ENCODE results near the gene CDS1.

Gene CDS1

DNA sequence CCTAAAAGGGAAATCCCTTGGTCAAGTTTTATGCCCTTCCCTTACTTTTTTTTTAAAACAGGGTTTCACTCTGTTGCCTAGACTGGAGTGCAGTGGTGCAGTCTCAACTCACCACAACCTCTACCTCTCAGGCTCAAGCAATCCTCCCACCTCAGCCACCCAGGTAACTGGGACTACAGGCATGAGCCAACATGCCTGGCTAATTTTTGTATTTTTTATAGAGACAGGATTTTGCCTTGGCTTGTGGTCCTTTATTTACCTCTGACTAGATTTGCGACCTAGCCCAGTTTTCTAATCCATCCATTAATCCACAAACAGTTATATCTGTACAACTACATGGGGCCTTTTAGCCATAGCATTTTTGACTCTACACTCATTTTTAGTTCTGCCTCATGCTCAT lies 23.7 kb downstream of the CDS1 start:
- Histone ChIP-seq H2BK15ac (ENCODE audit: low read depth, poor library complexity, severe bottlenecking) (no peak overlapping the region), H2AFZ (ENCODE audit: low read depth, low read length) (no peak overlapping the region), H3K23ac (ENCODE audit: low read length in 2 of 2) (no peak overlapping the region), H4K8ac (ENCODE audit: low read length) (no peak overlapping the region), H2AK5ac (ENCODE audit: low read length, severe bottlenecking) (no peak overlapping the region), H4K91ac (ENCODE audit: low read length) (no peak overlapping the region), H3K9ac (ENCODE audit: low read length) (no peak overlapping the region), H3K79me1 (replicated peaks; ENCODE audit: low read length, poor library complexity, severe bottlenecking) (no peaks in the 10 kb centered on the region), H3K4me1 (ENCODE audit: control insufficient read depth, insufficient read depth, low read depth, low read length) (no peaks in the 10 kb centered on the region), H3K27me3 (ENCODE audit: control insufficient read depth in 1 of 2, insufficient read depth in 1 of 2, low read length in 2 of 2) (no peaks in the 10 kb centered on the region), H3K36me3 (ENCODE audit: control insufficient read depth in 1 of 2, insufficient read depth in 2 of 2, low read depth in 1 of 2, low read length in 2 of 2) (no peaks in the 10 kb centered on the region), H3K18ac (ENCODE audit: low read depth in 1 of 2, low read length in 2 of 2) (no peak overlapping the region), H3K4me2 (ENCODE audit: low read length, poor library complexity, severe bottlenecking) (no peak overlapping the region), H3K4ac (ENCODE audit: low read depth in 1 of 2, low read length in 2 of 2) (no peak overlapping the region), H3K27ac (ENCODE audit: low read length, poor library complexity, severe bottlenecking) (no peak overlapping the region), H3K4me3 (ENCODE audit: insufficient read depth in 1 of 2, low read depth in 1 of 2, low read length in 2 of 2) (no peak overlapping the region), H2BK120ac (ENCODE audit: low read depth, low read length) (no peak overlapping the region), H3K14ac (ENCODE audit: low read length in 2 of 2) (no peak overlapping the region), H3K9me3 (ENCODE audit: control insufficient read depth, low read length) (no peaks in the 10 kb centered on the region), H2BK12ac (ENCODE audit: low read length in 2 of 2) (no peak overlapping the region), H2BK5ac (ENCODE audit: low read depth, low read length, poor library complexity, severe bottlenecking) (no peak overlapping the region)
- DNase-seq = no peak
- WGBS = 73% methylated on average over 1 of the region's 1 CpG

DNA sequence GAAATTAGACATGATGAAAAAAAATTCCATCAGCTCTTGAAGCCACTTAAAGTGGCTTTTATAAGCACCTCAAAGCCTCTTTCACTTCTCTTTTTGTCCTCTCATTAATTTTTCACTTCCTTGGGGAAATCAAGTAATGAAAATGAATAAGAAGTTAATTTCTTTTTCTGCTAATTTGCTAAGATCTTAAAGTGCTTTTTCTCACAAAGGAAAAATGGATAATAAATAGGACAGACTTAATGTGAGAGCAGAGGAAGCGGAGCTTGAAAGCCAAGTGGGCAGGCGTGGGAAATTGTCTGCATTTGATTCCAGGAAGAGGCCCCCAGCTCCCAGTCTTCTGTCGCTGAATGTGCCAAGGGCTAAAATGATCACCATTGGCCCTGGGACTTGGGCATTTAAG lies 28.6 kb downstream of the CDS1 start:
- no peak overlapping the region for H2AK5ac ChIP-seq (ENCODE audit: low read length, severe bottlenecking)
- no peaks in the 10 kb centered on the region for H3K4me1 ChIP-seq (ENCODE audit: control insufficient read depth, insufficient read depth, low read depth, low read length)
- no peaks in the 10 kb centered on the region for H3K9me3 ChIP-seq (ENCODE audit: control insufficient read depth, low read length)
- no peak overlapping the region for H3K27ac ChIP-seq (ENCODE audit: low read length, poor library complexity, severe bottlenecking)
- H3K14ac ChIP-seq (ENCODE audit: low read length in 2 of 2) = no peak overlapping the region
- no peak overlapping the region for H2BK5ac ChIP-seq (ENCODE audit: low read depth, low read length, poor library complexity, severe bottlenecking)
- H3K79me1 ChIP-seq (replicated peaks; ENCODE audit: low read length, poor library complexity, severe bottlenecking) = no peaks in the 10 kb centered on the region
- H3K4me3 ChIP-seq (ENCODE audit: insufficient read depth in 1 of 2, low read depth in 1 of 2, low read length in 2 of 2) = no peak overlapping the region
- H3K4me2 ChIP-seq (ENCODE audit: low read length, poor library complexity, severe bottlenecking) = no peak overlapping the region
- H3K18ac ChIP-seq (ENCODE audit: low read depth in 1 of 2, low read length in 2 of 2) = no peak overlapping the region
- no peak overlapping the region for H4K8ac ChIP-seq (ENCODE audit: low read length)
- no peak overlapping the region for H3K4ac ChIP-seq (ENCODE audit: low read depth in 1 of 2, low read length in 2 of 2)
- whole genome bisulfite sequencing = 89% methylated on average over 3 of the region's 3 CpGs
- no peak overlapping the region for H2BK15ac ChIP-seq (ENCODE audit: low read depth, poor library complexity, severe bottlenecking)
- no peak overlapping the region for H2BK12ac ChIP-seq (ENCODE audit: low read length in 2 of 2)
- DNase-seq = no peak
- no peaks in the 10 kb centered on the region for H3K36me3 ChIP-seq (ENCODE audit: control insufficient read depth in 1 of 2, insufficient read depth in 2 of 2, low read depth in 1 of 2, low read length in 2 of 2)
- no peak overlapping the region for H2BK120ac ChIP-seq (ENCODE audit: low read depth, low read length)
- H3K9ac ChIP-seq (ENCODE audit: low read length) = no peak overlapping the region
- H3K27me3 ChIP-seq (ENCODE audit: control insufficient read depth in 1 of 2, insufficient read depth in 1 of 2, low read length in 2 of 2) = no peaks in the 10 kb centered on the region
- no peak overlapping the region for H3K23ac ChIP-seq (ENCODE audit: low read length in 2 of 2)
- no peak overlapping the region for H4K91ac ChIP-seq (ENCODE audit: low read length)
- no peak overlapping the region for H2AFZ ChIP-seq (ENCODE audit: low read depth, low read length)

DNA sequence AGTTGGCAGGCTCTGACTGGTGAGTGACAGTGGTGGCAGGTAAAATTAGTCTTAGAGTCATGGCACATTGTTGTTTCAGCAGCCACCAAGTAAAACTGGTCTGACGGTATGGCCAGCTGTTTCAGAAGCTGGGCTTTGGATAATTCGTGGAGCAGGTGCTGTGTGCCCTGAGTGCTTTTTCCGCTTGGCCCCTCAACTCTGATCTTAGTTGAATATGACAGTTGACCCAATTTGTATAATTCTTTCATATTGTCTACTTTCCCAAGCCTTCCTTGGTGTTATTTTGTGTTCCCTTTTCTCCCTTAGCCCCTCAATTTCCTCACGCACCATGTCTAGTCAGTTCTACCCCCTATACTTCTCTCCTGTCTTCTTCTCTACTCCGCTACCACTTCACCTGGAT lies 32.0 kb downstream of the CDS1 start:
- H3K23ac ChIP-seq (ENCODE audit: low read length in 2 of 2) = no peak overlapping the region
- no peak for DNase-seq
- H2BK5ac ChIP-seq (ENCODE audit: low read depth, low read length, poor library complexity, severe bottlenecking) = no peak overlapping the region
- H3K4ac ChIP-seq (ENCODE audit: low read depth in 1 of 2, low read length in 2 of 2) = no peak overlapping the region
- no peak overlapping the region for H3K4me3 ChIP-seq (ENCODE audit: insufficient read depth in 1 of 2, low read depth in 1 of 2, low read length in 2 of 2)
- H2AFZ ChIP-seq (ENCODE audit: low read depth, low read length) = no peak overlapping the region
- H3K27me3 ChIP-seq (ENCODE audit: control insufficient read depth in 1 of 2, insufficient read depth in 1 of 2, low read length in 2 of 2) = no peaks in the 10 kb centered on the region
- no peaks in the 10 kb centered on the region for H3K4me1 ChIP-seq (ENCODE audit: control insufficient read depth, insufficient read depth, low read depth, low read length)
- H2BK120ac ChIP-seq (ENCODE audit: low read depth, low read length) = no peak overlapping the region
- peak overlapping the region; percentile 15 for H4K91ac ChIP-seq (ENCODE audit: low read length)
- no peak overlapping the region for H2BK12ac ChIP-seq (ENCODE audit: low read length in 2 of 2)
- H3K27ac ChIP-seq (ENCODE audit: low read length, poor library complexity, severe bottlenecking) = no peak overlapping the region
- no peak overlapping the region for H2AK5ac ChIP-seq (ENCODE audit: low read length, severe bottlenecking)
- H2BK15ac ChIP-seq (ENCODE audit: low read depth, poor library complexity, severe bottlenecking) = no peak overlapping the region
- H3K14ac ChIP-seq (ENCODE audit: low read length in 2 of 2) = no peak overlapping the region
- no peak overlapping the region for H4K8ac ChIP-seq (ENCODE audit: low read length)
- no peak overlapping the region for H3K9ac ChIP-seq (ENCODE audit: low read length)
- H3K4me2 ChIP-seq (ENCODE audit: low read length, poor library complexity, severe bottlenecking) = no peak overlapping the region
- H3K9me3 ChIP-seq (ENCODE audit: control insufficient read depth, low read length) = no peaks in the 10 kb centered on the region
- no peaks in the 10 kb centered on the region for H3K79me1 ChIP-seq (replicated peaks; ENCODE audit: low read length, poor library complexity, severe bottlenecking)
- H3K18ac ChIP-seq (ENCODE audit: low read depth in 1 of 2, low read length in 2 of 2) = no peak overlapping the region
- WGBS = 87% methylated on average over 5 of the region's 5 CpGs
- H3K36me3 ChIP-seq (ENCODE audit: control insufficient read depth in 1 of 2, insufficient read depth in 2 of 2, low read depth in 1 of 2, low read length in 2 of 2) = no peaks in the 10 kb centered on the region

DNA sequence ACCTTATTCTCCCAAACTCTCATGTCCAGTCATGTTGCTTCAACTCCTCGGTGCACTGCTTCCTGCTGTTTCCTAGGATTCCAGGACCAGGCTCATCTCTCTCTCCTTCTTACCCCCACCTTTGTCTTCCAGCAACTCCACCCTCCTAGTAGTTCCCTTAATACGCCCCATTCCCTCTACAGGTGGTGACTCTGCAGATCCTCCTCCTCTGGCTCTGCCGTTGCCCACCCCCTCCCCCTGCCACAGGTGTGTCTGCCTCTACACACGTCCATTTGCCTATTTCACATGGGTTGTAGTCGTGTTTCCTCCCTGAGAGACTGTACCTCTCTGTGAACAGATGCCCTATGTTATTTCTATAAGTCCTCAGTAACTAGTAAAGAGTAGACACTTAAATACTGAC lies 32.4 kb downstream of the CDS1 start:
- Histone ChIP-seq H3K9ac (ENCODE audit: low read length) (no peak overlapping the region), H4K8ac (ENCODE audit: low read length) (no peak overlapping the region), H2AK5ac (ENCODE audit: low read length, severe bottlenecking) (no peak overlapping the region), H3K9me3 (ENCODE audit: control insufficient read depth, low read length) (no peaks in the 10 kb centered on the region), H3K4me3 (ENCODE audit: insufficient read depth in 1 of 2, low read depth in 1 of 2, low read length in 2 of 2) (no peak overlapping the region), H4K91ac (ENCODE audit: low read length) (peak overlapping the region; percentile 15), H2BK15ac (ENCODE audit: low read depth, poor library complexity, severe bottlenecking) (no peak overlapping the region), H3K23ac (ENCODE audit: low read length in 2 of 2) (no peak overlapping the region), H2AFZ (ENCODE audit: low read depth, low read length) (no peak overlapping the region), H3K27ac (ENCODE audit: low read length, poor library complexity, severe bottlenecking) (no peak overlapping the region), H3K4me2 (ENCODE audit: low read length, poor library complexity, severe bottlenecking) (no peak overlapping the region), H3K36me3 (ENCODE audit: control insufficient read depth in 1 of 2, insufficient read depth in 2 of 2, low read depth in 1 of 2, low read length in 2 of 2) (no peaks in the 10 kb centered on the region), H3K4me1 (ENCODE audit: control insufficient read depth, insufficient read depth, low read depth, low read length) (no peaks in the 10 kb centered on the region), H3K4ac (ENCODE audit: low read depth in 1 of 2, low read length in 2 of 2) (no peak overlapping the region), H3K14ac (ENCODE audit: low read length in 2 of 2) (no peak overlapping the region), H3K18ac (ENCODE audit: low read depth in 1 of 2, low read length in 2 of 2) (no peak overlapping the region), H2BK12ac (ENCODE audit: low read length in 2 of 2) (no peak overlapping the region), H3K79me1 (replicated peaks; ENCODE audit: low read length, poor library complexity, severe bottlenecking) (no peaks in the 10 kb centered on the region), H2BK5ac (ENCODE audit: low read depth, low read length, poor library complexity, severe bottlenecking) (no peak overlapping the region), H3K27me3 (ENCODE audit: control insufficient read depth in 1 of 2, insufficient read depth in 1 of 2, low read length in 2 of 2) (no peaks in the 10 kb centered on the region), H2BK120ac (ENCODE audit: low read depth, low read length) (no peak overlapping the region)
- 80% methylated on average over 3 of the region's 5 CpGs for WGBS
- DNase-seq = no peak
